Measurements from ENCODE around the gene MPRIP.
A peak's percentile ranks its signal among the peaks of the same experiment; 100 is the strongest.
"Not testable (repeated sequence)": the region's sequence is repeated elsewhere in the genome, so short reads cannot be mapped to it uniquely, and the experiment has no call there.

Gene MPRIP

DNA sequence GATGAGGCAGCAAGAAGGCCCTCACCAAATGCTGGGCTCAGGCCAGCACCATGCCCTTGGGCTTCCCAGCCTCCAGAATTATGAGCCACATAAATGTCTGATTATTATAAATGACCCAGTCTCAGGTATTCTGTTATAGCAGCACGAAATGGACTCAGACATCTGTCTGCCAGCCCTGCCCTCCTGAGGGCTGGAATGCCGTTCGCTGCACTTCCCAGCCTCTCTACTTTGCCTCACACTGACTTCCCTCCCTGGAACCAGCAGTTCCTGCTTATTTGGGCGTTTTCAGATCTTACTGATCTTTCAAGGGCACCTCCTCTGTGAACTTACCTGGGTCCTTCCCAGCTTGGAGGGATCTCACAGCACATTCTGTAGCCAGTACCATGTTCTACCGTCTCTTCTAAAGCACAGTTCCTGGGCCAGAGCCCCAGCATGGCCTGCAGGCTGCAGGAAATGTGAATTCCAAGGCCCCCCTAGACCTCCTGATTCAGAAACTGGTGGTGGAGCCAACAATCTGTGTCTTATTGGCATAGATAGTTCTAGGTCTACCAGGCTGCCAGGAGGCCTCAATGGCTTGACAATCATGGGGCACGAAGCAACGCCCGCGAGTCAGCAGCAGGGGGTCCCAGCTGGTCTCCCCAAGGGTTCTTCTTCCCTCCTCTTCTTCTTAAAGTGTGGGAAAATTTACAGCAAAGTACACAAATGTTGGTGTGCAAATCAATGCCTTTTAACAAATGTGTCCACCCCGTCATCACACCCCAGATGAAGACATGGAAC, 33.4 kb upstream of the MPRIP start:
- H3K27me3 Mint-ChIP-seq (ENCODE audit: low read depth); H3K27ac Mint-ChIP-seq; H3K4me3 Mint-ChIP-seq; H3K36me3 Mint-ChIP-seq (ENCODE audit: low read depth); DNase-seq (ENCODE audit: low spot score); H3K9me3 Mint-ChIP-seq; H3K4me1 Mint-ChIP-seq (ENCODE audit: low read depth): not testable (repeated sequence)

- not testable (repeated sequence) for H3K36me3 Mint-ChIP-seq (ENCODE audit: low read depth); H3K9me3 Mint-ChIP-seq; H3K27ac Mint-ChIP-seq; H3K4me1 Mint-ChIP-seq (ENCODE audit: low read depth); DNase-seq (ENCODE audit: low spot score); H3K4me3 Mint-ChIP-seq; H3K27me3 Mint-ChIP-seq (ENCODE audit: low read depth)
Measured at GRCh38 chr17:17009972-17010371, 32.3 kb upstream of the MPRIP start.

DNA sequence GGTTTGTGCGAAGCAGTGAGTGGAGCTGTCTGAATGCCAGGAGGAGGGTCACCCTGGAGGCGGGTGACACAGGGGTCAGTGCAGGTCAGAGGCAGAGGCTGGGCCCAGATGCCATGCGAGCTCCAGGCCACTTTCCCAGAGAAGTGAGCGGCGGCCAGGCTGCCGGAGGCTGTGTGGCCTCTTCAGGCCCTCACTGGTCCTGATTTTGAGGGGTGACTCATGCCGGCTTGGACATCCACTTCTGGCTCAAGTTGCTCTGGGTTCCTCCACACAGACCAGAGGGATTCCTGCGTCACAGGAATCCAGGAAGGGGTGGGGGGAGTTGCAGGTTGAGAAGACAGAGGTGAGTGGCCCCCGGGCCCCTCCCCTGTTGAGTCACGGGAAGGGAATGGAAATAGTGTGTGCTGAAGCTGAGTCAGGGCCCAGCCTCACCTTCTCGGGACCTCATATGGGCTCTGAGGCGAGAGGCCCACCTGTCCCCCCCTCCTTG, 31.7 kb upstream of the MPRIP start:
- H3K9me3 Mint-ChIP-seq; H3K4me1 Mint-ChIP-seq (ENCODE audit: low read depth); H3K4me3 Mint-ChIP-seq; H3K36me3 Mint-ChIP-seq (ENCODE audit: low read depth); H3K27ac Mint-ChIP-seq; H3K27me3 Mint-ChIP-seq (ENCODE audit: low read depth); DNase-seq (ENCODE audit: low spot score): not testable (repeated sequence)

- not testable (repeated sequence) for H3K4me3 Mint-ChIP-seq; H3K27me3 Mint-ChIP-seq (ENCODE audit: low read depth); H3K36me3 Mint-ChIP-seq (ENCODE audit: low read depth); H3K9me3 Mint-ChIP-seq; H3K27ac Mint-ChIP-seq; DNase-seq (ENCODE audit: low spot score); H3K4me1 Mint-ChIP-seq (ENCODE audit: low read depth)
Measured at GRCh38 chr17:17011043-17011907, 31.0 kb upstream of the MPRIP start.

DNA sequence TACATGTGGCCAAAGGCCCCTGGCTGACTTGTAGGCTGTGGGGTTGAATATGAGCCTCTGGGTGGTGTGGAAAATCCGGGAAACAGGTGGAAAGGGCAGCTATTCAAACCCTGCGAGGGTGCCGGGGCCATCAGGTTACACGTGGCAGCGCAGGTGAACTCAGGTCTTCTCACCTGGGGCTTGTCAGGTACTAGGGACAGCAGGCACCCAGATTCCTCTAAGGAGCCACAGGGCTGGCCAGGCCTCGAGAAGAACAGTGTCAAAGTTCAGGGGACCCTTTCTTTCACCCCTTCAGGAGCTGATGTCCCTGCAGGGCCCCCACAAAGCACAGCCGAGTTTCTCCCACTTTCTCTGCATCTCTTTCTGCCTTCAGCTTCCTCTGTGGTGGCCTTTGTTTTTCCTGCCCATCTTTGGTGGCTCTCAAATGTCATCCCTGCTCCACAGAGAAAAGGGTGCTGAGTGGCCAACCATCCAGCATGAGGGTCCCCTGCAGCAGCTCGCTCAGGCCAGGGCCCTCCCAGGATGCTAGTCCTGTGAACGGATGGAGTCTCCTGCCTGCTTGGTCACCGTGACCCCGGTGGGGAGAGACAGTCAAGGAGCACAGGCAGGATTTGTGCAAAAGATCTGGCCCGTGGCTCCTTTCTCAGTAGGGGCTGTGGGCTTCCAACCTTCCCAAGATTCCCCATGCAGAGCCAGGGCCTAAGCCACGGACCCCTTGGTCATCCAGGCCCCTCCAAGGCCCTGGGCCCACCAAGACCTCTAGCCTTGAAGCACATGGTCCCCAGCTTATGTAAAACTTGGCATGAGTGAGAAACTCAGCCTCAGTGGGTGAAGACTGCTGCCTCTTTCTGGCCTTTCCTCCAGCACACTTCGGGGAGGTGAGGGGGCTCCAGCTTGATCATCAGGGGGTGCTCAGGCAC, 28.2 kb upstream of the MPRIP start:
- not testable (repeated sequence) for H3K27me3 Mint-ChIP-seq (ENCODE audit: low read depth); H3K9me3 Mint-ChIP-seq; H3K4me3 Mint-ChIP-seq; DNase-seq (ENCODE audit: low spot score); H3K36me3 Mint-ChIP-seq (ENCODE audit: low read depth); H3K27ac Mint-ChIP-seq
- peaks cover 21% of the 10 kb centered on the region for H3K4me1 Mint-ChIP-seq (ENCODE audit: low read depth)

GRCh38 chr17:17014748-17015124, 27.5 kb upstream of the MPRIP start:
- H3K4me1 Mint-ChIP-seq (ENCODE audit: low read depth) = peaks cover 21% of the 10 kb centered on the region
- H3K36me3 Mint-ChIP-seq (ENCODE audit: low read depth); H3K9me3 Mint-ChIP-seq; H3K27me3 Mint-ChIP-seq (ENCODE audit: low read depth); H3K27ac Mint-ChIP-seq; H3K4me3 Mint-ChIP-seq; DNase-seq (ENCODE audit: low spot score): not testable (repeated sequence)

DNA sequence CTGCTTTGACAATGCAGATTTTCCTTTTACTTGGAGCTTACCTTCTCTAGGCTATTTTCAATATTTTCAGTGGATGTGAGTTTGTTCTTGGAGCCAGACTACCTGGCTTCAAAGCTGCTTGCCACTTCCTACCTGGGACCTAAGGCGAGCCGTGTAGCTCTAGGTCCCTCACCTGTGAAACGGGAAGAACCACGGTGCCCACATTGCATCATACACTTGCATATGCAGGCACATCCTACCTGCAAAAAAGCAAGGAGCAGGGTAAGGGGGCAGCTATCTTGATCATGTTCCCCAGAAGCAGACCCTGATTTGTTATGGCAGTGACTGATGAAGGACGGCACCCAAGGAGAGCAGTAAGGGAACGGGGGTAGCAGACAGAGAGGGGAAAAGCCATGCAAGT, 27.0 kb upstream of the MPRIP start:
- Mint-ChIP-seq H3K36me3 (ENCODE audit: low read depth) (no peaks in the 10 kb centered on the region), H3K27me3 (ENCODE audit: low read depth) (peaks cover 5% of the 10 kb centered on the region), H3K9me3 (no peaks in the 10 kb centered on the region), H3K4me1 (ENCODE audit: low read depth) (peaks cover 21% of the 10 kb centered on the region), H3K27ac (no peak overlapping the region), H3K4me3 (no peak overlapping the region)
- DNase-seq (ENCODE audit: low spot score) = no peak

DNA sequence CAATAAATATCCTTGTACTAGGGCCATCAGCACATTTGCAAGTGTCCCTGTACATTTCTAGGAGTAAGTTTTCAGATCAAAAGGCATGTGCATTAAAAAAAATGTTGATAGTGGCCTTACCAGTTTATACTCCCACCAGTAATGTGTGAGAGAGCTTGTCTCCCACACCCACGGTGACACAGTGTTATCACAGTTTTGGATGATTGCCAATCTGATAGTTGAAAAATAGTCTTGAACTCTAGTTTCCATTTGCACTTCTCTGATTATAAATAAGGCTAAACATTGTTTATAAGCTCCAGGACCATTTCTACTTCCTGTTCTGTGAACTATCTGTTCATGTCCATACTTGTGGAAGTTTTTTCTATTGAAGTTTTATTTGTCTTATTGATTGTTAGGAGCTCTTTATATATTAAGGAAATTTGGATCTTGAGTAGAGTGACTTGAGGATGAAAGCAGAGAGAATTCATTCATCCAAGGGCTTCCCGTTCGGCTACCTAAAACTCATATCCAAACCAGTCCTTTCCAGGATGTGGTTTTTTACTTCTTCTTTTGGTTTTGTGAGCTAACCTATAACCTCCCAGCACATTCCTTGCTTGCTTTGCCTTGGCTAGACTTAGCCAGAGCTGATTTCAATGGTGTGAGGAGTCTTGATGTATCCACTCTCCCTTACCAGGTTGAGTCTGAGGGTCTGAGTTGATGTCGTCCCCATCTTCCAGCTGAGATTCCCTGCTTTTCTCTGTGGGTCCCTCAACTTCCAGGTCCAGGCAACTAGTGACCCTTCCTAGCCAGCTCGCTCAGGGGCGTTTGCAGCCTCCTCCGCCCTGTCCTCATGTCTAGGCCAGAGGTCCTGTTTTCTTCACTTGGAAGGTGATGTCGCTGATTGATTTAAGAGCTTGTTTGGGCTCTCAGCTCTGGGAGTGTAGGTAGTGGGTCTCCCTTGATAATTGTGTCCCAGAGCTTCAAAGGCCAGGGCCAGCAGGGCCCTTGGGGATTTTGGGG, 25.8 kb upstream of the MPRIP start:
- H3K27ac Mint-ChIP-seq = peak overlapping the region; percentile 81
- H3K9me3 Mint-ChIP-seq = not testable (repeated sequence)
- peak; percentile 17 for DNase-seq (ENCODE audit: low spot score)

DNA sequence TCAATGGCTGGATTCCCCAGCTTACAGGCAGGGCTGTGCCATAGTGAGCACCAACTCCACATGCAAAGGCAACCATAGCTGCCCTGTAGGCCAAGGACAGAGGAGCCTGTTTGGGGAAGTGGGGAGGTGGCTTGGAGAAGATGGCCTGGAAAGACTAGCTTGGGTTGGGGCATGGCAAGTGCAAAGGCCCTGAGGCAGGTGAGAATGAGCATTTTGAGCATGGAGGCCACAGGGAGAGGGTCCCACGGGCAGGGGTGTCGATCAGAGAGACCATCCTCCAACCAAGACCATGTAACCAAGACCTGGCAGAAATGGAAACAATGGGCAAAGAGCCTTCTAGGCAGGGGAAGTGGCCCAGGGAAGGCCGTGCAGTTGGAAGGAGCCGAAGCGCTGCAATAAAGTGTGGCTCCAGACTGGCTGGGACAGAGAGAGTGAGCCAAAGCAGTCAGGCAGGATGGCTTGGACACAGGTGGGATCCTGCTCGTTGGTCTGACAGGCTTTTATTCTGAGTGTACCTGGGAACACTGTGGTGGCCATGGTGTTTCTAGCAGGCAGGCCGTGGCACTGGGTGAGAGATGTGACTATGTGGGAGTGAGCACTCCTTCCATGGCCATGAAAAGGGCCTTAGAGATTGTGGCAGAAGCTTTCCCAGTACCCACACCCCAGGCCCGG, 24.8 kb upstream of the MPRIP start:
- H3K4me3 Mint-ChIP-seq = no peak overlapping the region
- peak overlapping the region; percentile 20 for H3K27ac Mint-ChIP-seq
- no peaks in the 10 kb centered on the region for H3K9me3 Mint-ChIP-seq
- no peak for DNase-seq (ENCODE audit: low spot score)
- H3K36me3 Mint-ChIP-seq (ENCODE audit: low read depth) = no peaks in the 10 kb centered on the region
- peaks cover 5% of the 10 kb centered on the region for H3K27me3 Mint-ChIP-seq (ENCODE audit: low read depth)
- peaks cover 21% of the 10 kb centered on the region for H3K4me1 Mint-ChIP-seq (ENCODE audit: low read depth)

More for the DNA sequence above, 25.8 kb upstream of the MPRIP start:
- Mint-ChIP-seq H3K4me3 (peak overlapping the region; percentile 40), H3K4me1 (ENCODE audit: low read depth) (peaks cover 21% of the 10 kb centered on the region)
- not testable (repeated sequence) for H3K27me3 Mint-ChIP-seq (ENCODE audit: low read depth); H3K36me3 Mint-ChIP-seq (ENCODE audit: low read depth)

DNA sequence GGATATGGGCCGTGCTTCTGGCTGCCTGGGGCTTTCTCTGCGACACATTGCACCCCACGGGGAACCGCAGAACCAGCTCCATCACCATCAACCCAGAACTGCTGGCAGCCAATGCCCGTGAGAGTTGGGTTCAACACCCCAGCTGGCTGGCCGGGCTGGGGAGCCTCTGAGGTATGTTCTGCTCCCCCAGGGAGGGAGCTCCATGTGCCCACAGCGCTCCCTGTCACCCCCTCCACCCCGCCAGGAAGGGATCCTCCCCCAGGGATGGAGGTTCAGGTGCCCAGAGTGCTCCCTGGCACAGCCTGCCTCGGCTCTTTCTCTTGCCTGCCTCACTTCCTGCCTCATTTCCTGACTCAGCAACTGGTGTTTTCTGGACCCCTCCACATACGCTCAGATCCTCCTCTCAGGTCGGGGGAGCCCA, 24.2 kb upstream of the MPRIP start:
- Mint-ChIP-seq H3K27ac (peak overlapping the region; percentile 65), H3K36me3 (ENCODE audit: low read depth) (no peaks in the 10 kb centered on the region), H3K4me3 (no peak overlapping the region), H3K27me3 (ENCODE audit: low read depth) (peaks cover 5% of the 10 kb centered on the region), H3K9me3 (no peaks in the 10 kb centered on the region), H3K4me1 (ENCODE audit: low read depth) (peaks cover 21% of the 10 kb centered on the region)
- no peak for DNase-seq (ENCODE audit: low spot score)

- H3K9me3 Mint-ChIP-seq = no peaks in the 10 kb centered on the region
- H3K4me1 Mint-ChIP-seq (ENCODE audit: low read depth) = peaks cover 21% of the 10 kb centered on the region
- no peaks in the 10 kb centered on the region for H3K36me3 Mint-ChIP-seq (ENCODE audit: low read depth)
- H3K27ac Mint-ChIP-seq = no peak overlapping the region
- H3K4me3 Mint-ChIP-seq = no peak overlapping the region
- H3K27me3 Mint-ChIP-seq (ENCODE audit: low read depth) = peaks cover 5% of the 10 kb centered on the region
- DNase-seq (ENCODE audit: low spot score) = no peak
Measured at GRCh38 chr17:17018612-17019429, 23.4 kb upstream of the MPRIP start.

GRCh38 chr17:17019430-17019762, 22.9 kb upstream of the MPRIP start:
- H3K4me3 Mint-ChIP-seq = no peak overlapping the region
- H3K36me3 Mint-ChIP-seq (ENCODE audit: low read depth) = no peaks in the 10 kb centered on the region
- peaks cover 5% of the 10 kb centered on the region for H3K27me3 Mint-ChIP-seq (ENCODE audit: low read depth)
- no peaks in the 10 kb centered on the region for H3K9me3 Mint-ChIP-seq
- DNase-seq (ENCODE audit: low spot score) = no peak
- no peak overlapping the region for H3K27ac Mint-ChIP-seq
- H3K4me1 Mint-ChIP-seq (ENCODE audit: low read depth) = peaks cover 21% of the 10 kb centered on the region

Data from T-helper 2 cell treated with Interferon-gamma antibody and Interleukin-4, amounts not matched to agents 5 μg/mL and 100 μg/mL, for 36 hours (primary cell).